Esophagus muscularis mucosa (tissue), 4 donors: ENCODE results near the gene SLC24A3. TPM values are rescaled to one million over a fixed set of nuclear protein-coding genes. Genes with fewer than 3 reads are reported as not detected.

Experiments used
- DNase-seq: peaks from one replicate; pipeline ENCODE4 v3.0.0-alpha.2; 2017; ENCODE audit errors: extremely low spot score
- H3K27ac ChIP-seq, 4 donors: fragments of 200-600 bp; sonication (generic); replicated peaks in 1 of 4; 1 replicate in 3 of 4; 2 replicates in 1 of 4; pipeline ENCODE4 v1.5.1; 2016 to 2019; ENCODE audit warnings: mild to moderate bottlenecking in 1 of 4
- H3K27me3 ChIP-seq, 4 donors: fragments of 200-600 bp; sonication (generic); one replicate each; pipeline versions ENCODE4 v1.5.1 to v1.6.0; 2016 to 2019
- H3K36me3 ChIP-seq, 4 donors: fragments of 200-600 bp; sonication (generic); one replicate each; pipeline ENCODE4 v1.5.1; 2016 to 2019
- H3K4me1 ChIP-seq, 4 donors: fragments of 200-600 bp; sonication (generic); one replicate each; pipeline ENCODE4 v1.5.1; 2016 to 2019
- H3K4me3 ChIP-seq, 4 donors: fragments of 200-600 bp; sonication (generic); 1 replicate in 2 of 4; 2 replicates in 2 of 4; pipeline ENCODE4 v1.5.1; 2016 to 2019; ENCODE audit warnings: mild to moderate bottlenecking in 4 of 4, moderate library complexity in 1 of 4
- H3K9me3 ChIP-seq, 4 donors: fragments of 200-600 bp; sonication (generic); 1 replicate in 3 of 4; 2 replicates in 1 of 4; pipeline ENCODE4 v1.5.1; 2016 to 2019
- CTCF ChIP-seq, 3 experiments: fragments of 200-600 bp in 2 of 3; fragments of 450-650 bp in 1 of 3; sonication (generic) in 2 of 3; IDR thresholded peaks; one replicate each; pipeline ENCODE4 v1.5.1; 2017 to 2019; ENCODE audit warnings: antibody characterized with exemption in 3 of 3, mild to moderate bottlenecking in 2 of 3, moderate library complexity in 1 of 3
- EP300 ChIP-seq: sonication (generic); formaldehyde crosslinking; IDR thresholded peaks from one replicate; pipeline ENCODE4 v1.6.1; 2017; ENCODE audit warnings: antibody characterized with exemption
- POLR2A ChIP-seq: fragments of 450-650 bp; IDR thresholded peaks from one replicate; pipeline ENCODE4 v1.6.1; 2017; ENCODE audit warnings: antibody characterized with exemption, moderate library complexity, mild to moderate bottlenecking, low read depth
- POLR2AphosphoS5 ChIP-seq, 2 donors: sonication (generic); formaldehyde crosslinking; IDR thresholded peaks; one replicate each; pipeline ENCODE4 v1.6.1; 2017; ENCODE audit warnings: antibody characterized with exemption in 2 of 2
- WGBS: methylation state at CpG from one replicate; pipeline ENCODE4 v1.1.5; 2018; 5-methylcytosine and 5-hydroxymethylcytosine counted together
- intact Hi-C: fragments of 100-400 bp; cut with DNase I; formaldehyde crosslinking; loops from one replicate; pipeline ENCODE4 v1.15.1; 2023
- total RNA-seq, 4 donors: library from RNA; depleted of rRNA; stranded (reverse); fragments of >200 nt; gene quantifications; one replicate each; pipeline versions ENCODE4 v1.1.0 to v1.2.1, GENCODE V29; 2016

Gene SLC24A3
- total RNA-seq, 4 donors from 2014 or later: 4.6 to 11.5 (median 6.6) TPM

GRCh38 chr20:19729672-19730071 lies 517.2 kb downstream of the SLC24A3 start:
- H3K4me3 ChIP-seq: no peak overlapping the region
- H3K36me3 ChIP-seq: no peaks in the 10 kb centered on the region
- H3K27ac ChIP-seq: no peak overlapping the region
- H3K27me3 ChIP-seq: no peaks in the 10 kb centered on the region
- peaks cover 2 to 4% (median 3%) of the 10 kb centered on the region in 4 donors for H3K4me1 ChIP-seq
- intact Hi-C loops: no loop called here
- WGBS: 94% methylated on average over 4 of the region's 4 CpGs
- TF ChIP-seq POLR2AphosphoS5 (IDR thresholded peaks at IDR 0.05) (no peak), EP300 (no peak), CTCF (IDR thresholded peaks at IDR 0.05) (no peak), POLR2A (no peak)
- no peak for DNase-seq
- H3K9me3 ChIP-seq: no peaks in the 10 kb centered on the region

- WGBS: 78% methylated on average over 7 of the region's 7 CpGs
- intact Hi-C loops: no loop called here
- H3K4me1 ChIP-seq: peaks cover 8 to 14% (median 12%) of the 10 kb centered on the region in 4 donors
Observed at GRCh38 chr20:19730706-19731105, 518.3 kb downstream of the SLC24A3 start.

DNA sequence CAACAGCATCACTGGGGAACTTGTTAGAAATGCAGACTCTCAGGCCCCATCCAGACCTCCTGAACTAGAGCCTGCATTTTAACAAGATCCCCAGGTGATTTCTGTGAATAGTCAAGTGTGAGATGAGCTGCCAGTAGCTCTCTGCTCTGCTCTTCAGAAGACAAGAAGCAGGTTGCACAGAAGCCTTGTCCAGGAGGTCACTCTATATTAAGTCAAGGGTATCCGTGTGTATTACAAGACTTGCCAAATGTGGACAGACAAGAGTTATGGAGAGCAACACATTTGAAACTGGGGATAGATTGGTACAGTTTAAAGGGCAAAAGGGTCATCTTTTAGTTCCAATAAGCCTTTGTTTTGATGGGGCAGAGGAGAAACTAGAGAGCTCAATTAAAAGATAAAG lies 522.4 kb downstream of the SLC24A3 start:
- Histone ChIP-seq H3K9me3 (no peaks in the 10 kb centered on the region), H3K27me3 (peaks cover 0 to 7% (median 0%) of the 10 kb centered on the region in 4 donors), H3K36me3 (no peaks in the 10 kb centered on the region), H3K4me3 (no peak overlapping the region), H3K27ac (peak overlapping the region in 2 of 4 donors; percentile 29 to 47), H3K4me1 (peaks cover 8 to 20% (median 16%) of the 10 kb centered on the region in 4 donors)
- no peak for DNase-seq
- TF ChIP-seq POLR2AphosphoS5 (IDR thresholded peaks at IDR 0.05): no peak
- TF ChIP-seq EP300: no peak
- no peak for TF ChIP-seq POLR2A
- no peak for TF ChIP-seq CTCF (IDR thresholded peaks at IDR 0.05)
- intact Hi-C loops: no loop called here
- WGBS: 88% methylated on average over 1 of the region's 1 CpG

More at GRCh38 chr20:19730706-19731105, 518.3 kb downstream of the SLC24A3 start:
- TF ChIP-seq CTCF (IDR thresholded peaks at IDR 0.05): no peak
- Histone ChIP-seq H3K9me3 (no peaks in the 10 kb centered on the region), H3K36me3 (no peaks in the 10 kb centered on the region), H3K27ac (no peak overlapping the region), H3K4me3 (no peak overlapping the region), H3K27me3 (no peaks in the 10 kb centered on the region)
- no peak for DNase-seq

DNA sequence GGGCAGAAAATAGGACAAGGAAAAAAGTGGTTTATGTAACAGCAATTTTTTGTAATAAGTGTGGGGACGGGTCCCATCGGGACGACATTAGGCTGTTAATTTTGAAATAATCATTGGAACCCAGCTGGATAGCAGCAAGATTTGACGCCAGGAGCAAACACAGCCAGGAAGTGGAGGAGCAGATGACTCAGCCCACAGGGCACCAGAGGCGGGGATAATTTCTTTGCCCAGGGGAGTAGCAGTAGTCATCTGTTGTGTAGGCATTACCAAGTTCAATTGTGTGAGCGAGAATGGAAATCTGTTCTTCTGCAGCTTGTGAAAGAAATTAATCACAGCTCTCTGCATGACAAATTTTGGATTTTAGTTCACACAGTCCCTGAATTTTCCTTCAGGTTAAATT lies 523.0 kb downstream of the SLC24A3 start:
- no peaks in the 10 kb centered on the region for H3K9me3 ChIP-seq
- intact Hi-C loops: no loop called here
- no peak overlapping the region for H3K4me3 ChIP-seq
- TF ChIP-seq POLR2AphosphoS5 (IDR thresholded peaks at IDR 0.05) (peak; percentile 42 to 61), EP300 (no peak)
- WGBS: 52% methylated on average over 6 of the region's 6 CpGs
- peak overlapping the region in 3 of 4 donors; percentile 29 to 47 (median 29) for H3K27ac ChIP-seq
- DNase-seq: no peak
- H3K27me3 ChIP-seq: peaks cover 0 to 11% (median 0%) of the 10 kb centered on the region in 4 donors
- no peaks in the 10 kb centered on the region for H3K36me3 ChIP-seq
- peaks cover 8 to 20% (median 16%) of the 10 kb centered on the region in 4 donors for H3K4me1 ChIP-seq

- Histone ChIP-seq H3K36me3 (no peaks in the 10 kb centered on the region), H3K27me3 (peaks cover 0 to 11% (median 0%) of the 10 kb centered on the region in 4 donors), H3K4me1 (peaks cover 8 to 20% (median 16%) of the 10 kb centered on the region in 4 donors), H3K4me3 (no peak overlapping the region), H3K9me3 (no peaks in the 10 kb centered on the region), H3K27ac (peak overlapping the region in 1 of 4 donors; percentile 31)
- no peak for DNase-seq
- intact Hi-C loops: no loop called here
- WGBS: 82% methylated on average over 4 of the region's 4 CpGs
- TF ChIP-seq POLR2AphosphoS5 (IDR thresholded peaks at IDR 0.05) (peak; percentile 6 to 35), POLR2A (no peak)
Observed at GRCh38 chr20:19737025-19737424, 524.6 kb downstream of the SLC24A3 start.

DNA sequence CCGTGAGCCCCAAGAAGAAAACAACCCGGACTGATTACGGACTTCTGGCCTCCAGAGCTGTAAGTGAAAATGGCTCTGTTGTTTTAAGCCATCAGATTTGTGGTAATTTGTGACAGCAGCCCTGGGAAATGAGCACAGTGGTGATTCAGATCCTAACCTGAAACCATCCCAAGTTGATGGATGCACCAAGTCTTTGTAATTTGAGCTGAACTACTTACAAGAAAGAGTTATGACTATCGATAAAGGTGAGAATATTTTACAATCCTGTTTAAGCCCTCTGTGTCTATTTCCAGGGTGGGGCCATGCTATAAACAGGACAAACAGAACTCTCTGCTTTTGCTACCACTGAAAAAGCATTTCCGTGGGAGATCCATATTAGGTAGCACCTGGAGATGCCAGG lies 526.5 kb downstream of the SLC24A3 start:
- H3K27ac ChIP-seq: no peak overlapping the region
- intact Hi-C loops: no loop called here
- 91% methylated on average over 5 of the region's 5 CpGs for WGBS
- peaks cover 0 to 11% (median 0%) of the 10 kb centered on the region in 4 donors for H3K27me3 ChIP-seq
- H3K4me3 ChIP-seq: no peak overlapping the region
- peaks cover 8 to 20% (median 16%) of the 10 kb centered on the region in 4 donors for H3K4me1 ChIP-seq
- DNase-seq: no peak
- H3K36me3 ChIP-seq: no peaks in the 10 kb centered on the region
- H3K9me3 ChIP-seq: no peaks in the 10 kb centered on the region
- TF ChIP-seq POLR2A (no peak), POLR2AphosphoS5 (IDR thresholded peaks at IDR 0.05) (no peak), CTCF (IDR thresholded peaks at IDR 0.05) (no peak), EP300 (no peak)
